ENCODE data around the gene HS1BP3. TPM values are rescaled to one million over a fixed set of nuclear protein-coding genes. Genes with fewer than 3 reads are reported as not detected.

HS1BP3 gene
- total RNA-seq, 1 experiment from 2014 or later: 12.1 TPM

DNA sequence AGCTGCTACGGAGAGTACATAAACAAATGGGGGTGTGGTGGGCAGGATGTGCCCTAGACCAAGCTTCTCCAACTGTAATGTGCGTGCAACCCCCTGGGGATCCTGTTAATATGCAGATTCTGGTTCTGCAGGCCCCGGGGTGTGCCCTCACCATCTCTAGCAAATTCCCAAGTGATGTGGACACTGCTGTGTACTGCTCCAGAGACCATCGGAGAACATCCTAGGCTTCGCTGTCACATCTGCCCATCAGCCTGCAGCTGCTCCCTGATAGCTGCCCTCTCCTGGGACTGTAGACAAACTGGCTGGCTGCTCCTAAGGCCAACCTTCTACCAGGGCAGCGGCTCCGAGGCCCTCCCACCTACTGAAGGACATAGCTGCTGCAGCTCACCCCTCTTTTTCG, 3.2 kb downstream of the HS1BP3 start:
- no peak for DNase-seq (ENCODE audit: low read depth)

DNA sequence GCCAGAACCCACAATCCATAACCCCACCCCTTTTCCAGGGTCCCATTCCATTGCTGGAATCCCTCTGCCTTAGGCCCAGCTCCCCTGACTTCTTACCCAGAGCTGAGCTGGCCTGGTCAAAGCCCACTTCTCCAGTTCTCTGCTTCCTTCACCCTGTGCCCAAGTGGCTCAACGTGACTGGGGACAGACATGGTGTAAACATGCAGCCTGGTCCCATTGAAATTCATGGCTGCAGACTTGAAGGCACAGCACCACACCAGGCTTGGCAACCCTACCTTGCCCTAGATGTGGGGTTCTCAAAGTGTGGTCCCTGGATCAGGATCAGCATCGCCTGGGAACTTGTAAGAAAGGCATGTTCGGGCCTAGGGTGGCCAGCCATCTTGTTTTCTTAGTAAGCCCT, 3.7 kb downstream of the HS1BP3 start:
- no peak for DNase-seq (ENCODE audit: low read depth)

DNA sequence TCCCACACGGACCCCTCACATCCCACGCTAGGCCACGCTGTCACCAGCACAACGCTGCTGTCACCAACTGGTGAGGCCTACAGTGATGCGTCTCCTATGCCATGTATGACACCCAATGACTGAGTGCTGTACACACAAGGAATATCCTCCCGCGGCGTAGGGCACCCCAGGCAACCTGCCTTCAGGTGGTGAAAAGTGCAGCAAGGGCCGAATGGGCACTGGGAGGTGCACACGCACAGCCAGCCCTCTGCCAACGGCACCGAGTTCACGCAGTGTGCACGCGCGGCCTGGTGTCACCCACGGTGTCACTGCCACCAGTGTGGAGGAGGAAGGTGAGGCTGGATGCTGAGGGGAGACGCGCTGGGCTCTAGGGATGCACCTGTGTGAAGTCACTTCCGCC, 4.5 kb downstream of the HS1BP3 start:
- no peak for DNase-seq (ENCODE audit: low read depth)

DNA sequence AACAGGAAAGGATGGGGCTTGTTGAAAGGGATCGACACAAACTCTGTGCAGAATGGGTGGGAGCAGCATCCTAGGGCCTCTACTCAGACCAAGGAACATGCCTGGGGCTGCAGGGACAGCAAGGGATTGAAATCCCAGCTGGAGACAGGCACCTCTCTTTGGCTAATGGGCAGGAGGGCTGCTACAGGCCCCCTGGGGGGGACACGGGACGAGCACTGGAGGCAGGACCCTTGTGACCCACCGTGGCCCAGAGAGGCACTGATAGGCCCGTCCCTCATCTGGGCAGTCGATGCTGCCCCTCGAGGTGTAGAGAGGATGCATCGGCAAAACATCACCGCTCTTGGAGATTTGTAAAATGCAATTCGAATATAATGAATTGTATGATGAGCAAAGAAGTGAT, 5.1 kb downstream of the HS1BP3 start:
- DNase-seq (ENCODE audit: low read depth): no peak

DNA sequence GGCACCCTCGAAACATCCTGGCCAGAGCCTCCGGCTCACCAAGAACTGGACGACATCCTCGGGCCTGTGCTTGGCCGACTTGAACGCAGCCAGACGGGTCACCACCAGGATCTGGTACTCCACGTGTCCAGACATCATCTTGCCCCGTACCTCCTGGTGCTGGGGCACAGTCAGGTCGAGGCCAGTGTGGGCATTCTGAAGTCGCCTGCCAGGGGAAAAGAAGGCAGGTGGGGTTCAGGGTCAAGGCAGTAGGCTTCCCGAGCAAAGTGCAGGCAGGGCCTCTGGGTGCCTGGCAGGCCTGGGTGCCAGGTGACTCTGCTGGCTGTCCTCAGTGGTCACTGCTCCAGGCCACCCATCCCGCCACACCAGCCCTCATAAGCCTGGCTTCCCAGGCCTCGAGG, 5.6 kb downstream of the HS1BP3 start:
- DNase-seq (ENCODE audit: low read depth): no peak

DNA sequence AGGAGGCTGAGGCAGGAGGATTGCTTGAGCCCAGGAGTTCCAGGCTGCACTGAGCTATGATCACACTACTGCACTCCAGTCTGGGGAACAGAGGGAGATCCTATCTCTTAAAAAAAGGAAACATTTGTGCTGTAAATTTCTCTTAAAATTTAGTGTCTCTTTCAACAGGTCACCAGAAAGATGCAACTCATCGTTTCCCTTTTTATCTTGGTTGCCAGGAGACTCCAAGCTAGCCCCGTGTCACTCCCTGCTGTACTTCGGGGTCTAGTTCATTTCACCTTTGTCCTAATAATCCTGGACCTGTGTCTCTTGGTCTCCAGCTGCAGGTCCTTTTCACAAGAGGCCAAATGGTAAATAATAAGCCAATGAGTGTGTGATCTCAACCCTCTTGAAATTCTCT, 7.1 kb downstream of the HS1BP3 start:
- DNase-seq (ENCODE audit: low read depth): no peak

DNA sequence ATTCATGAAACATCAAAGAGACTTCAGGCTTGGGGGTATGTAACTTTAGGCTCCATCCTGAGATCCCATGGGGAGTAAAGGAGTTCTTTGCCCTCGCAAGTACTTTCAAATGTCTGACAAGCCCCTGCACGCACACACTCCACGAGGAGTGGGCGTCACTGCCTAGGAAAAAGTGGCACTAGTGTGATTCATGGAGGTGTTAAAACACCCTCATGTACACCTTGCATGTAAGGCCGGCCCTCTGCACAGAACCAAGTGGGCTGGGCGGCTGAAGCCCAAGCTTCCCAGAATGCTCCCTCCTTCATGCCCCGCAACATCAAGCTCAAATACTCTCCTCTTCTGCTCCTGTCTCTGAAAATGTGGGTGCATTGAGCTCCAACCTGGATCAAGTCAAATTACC, 7.8 kb downstream of the HS1BP3 start:
- DNase-seq (ENCODE audit: low read depth): no peak

DNA sequence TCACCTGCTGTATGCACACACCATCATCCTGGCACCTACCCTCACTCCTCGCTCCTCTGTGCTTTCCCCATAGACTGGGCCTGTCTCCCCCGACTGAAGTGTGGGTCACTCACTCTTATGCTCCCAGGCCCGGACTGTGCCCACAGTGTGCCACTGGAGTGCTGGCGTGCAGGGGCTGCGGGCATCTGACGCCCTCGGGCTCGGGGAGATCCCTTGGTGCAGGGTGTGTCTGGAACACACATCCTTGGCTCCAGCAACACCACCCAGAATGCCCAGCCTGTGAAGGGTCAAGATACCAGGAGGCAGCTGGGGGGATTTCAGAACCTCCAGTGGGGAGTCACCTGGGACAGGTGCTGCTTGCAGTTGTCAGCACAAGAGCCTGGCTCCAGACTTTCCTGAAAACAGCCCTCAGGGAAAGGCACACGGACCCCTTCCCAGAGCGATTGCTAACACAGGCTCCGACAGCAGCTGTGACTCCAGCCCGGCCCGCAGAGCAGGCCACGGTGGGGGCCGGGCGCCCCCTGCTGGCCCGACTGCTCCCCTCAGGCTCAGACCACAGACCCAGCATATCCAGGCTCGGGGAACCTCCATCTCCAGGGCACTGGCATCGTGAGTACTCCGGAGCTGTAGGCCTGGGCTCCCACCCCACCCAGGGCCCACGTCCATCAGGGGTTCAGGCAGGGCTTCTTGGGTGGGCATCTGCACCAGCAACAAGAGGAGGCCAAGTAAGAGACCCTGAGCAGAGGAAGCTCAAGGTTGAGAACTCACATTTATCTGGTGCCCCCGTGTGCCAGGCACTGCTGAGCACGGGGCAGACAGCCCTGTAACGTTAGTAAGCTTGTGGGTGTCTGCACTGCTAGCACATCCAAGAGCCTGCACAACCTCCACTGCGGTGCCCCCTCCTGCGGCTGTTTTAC, 8.6 kb downstream of the HS1BP3 start:
- DNase-seq (ENCODE audit: low read depth): peak; percentile 60

DNA sequence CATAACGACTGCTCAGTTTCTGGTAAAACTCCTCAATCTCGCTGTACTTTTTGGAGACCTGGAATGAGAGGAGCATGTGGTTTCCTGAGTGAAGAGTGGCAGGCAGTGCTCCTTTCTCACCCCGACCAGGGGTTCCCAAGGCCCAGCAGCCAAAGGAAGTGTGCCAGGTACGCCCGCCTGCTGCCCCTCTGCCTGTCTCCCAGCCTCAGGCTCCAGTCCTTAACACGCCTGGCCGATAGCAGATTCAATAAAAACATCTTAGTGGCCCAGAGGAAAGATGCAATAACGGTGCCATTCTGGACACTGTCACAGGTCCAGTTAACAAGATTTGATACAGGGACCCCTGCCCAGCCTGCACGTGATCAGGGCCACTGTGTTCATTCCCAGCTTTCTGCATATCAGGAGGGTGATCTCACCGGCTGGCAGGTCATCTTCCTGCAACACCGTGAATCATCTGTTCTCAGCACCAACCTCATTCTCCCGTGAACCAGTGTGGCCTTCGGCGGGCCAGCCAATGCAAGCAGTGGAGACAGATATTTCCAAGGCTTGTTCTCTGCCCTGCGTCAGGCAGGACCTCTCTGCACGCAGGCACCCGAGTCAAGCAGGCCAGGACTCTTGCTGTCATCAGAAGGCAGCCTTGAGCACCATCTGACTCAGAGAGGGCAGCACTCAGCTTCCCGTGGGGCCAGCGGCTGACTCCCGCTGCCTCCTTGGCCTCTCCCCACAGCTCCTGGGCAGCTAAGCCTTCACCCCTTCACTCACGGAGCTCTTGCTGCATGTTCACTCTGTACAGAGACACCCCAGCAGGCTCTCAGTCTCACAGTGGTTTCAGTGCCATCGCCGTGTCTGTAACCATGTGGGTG, 9.5 kb downstream of the HS1BP3 start:
- DNase-seq (ENCODE audit: low read depth): peak; percentile 77

DNA sequence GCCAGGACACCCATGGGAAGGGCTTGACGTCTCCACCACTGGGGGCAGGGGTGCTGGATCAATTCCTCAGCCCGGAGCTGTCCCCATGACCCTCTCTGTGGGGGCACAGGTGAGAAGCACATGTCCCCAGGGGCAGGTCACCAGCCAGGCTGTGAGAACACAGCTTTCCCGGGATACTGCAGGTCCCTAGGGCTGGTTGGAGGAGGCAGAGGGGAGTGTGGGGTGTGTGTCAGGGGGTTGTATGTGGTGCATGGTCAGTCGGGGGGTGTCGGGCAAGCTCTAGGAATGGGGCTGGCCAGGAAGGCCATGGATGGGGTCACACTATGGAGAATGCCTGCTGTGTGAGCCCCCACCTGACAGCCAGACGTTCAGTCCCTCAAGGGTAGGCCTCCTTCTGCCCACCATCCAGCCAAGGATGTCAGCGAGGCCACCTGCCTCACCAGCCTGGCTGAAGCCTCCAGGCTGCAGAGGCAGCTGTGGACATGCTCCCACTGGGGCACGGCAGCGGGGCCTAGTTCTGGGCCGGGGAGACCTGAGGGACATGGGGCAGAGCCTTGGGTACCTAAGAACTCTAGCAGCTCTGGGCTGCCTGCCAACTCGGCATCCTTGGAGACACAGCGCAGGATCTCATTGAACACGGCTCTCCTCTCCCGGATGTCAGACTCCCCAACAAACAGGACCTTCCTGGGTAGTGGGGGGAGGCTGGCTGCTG, 10.3 kb downstream of the HS1BP3 start:
- DNase-seq (ENCODE audit: low read depth): no peak

DNA sequence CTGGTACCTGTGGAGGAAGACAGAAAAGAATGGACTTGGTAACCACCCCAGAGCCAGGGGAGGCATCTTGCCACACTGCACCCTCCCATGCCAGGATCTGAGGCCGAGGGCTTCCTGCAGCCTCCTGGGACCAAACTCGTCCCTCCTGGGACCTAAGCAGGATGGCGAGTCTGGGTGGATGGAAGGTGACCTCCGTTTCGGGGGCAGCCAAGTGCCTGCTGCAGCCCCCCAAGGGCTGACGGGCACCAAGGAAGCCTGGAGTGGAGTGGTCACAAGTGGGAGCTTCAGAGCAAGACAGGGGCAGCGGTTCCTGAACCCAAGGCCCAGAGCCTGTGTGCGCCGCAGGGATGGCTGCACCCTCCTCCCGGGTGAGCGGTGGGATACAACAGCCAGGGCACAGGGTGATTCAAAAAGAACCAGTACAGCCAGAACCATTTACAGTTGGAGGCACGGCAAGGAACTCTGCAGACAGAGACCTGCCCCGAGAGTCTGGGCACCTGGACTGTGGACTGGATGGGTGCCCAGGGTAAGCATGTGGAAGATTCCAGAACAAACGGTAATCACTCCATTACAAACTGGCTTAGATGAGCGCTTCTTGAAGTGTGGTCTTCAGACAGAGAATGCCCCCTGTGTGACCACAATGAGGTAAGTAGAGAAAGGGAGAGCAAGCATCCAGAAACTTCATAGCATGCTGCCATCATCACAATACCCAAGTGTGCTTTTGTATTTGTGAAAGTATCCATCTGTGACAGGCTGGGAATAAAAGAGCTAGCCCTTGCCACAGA, 12.1 kb downstream of the HS1BP3 start:
- DNase-seq (ENCODE audit: low read depth): no peak

DNA sequence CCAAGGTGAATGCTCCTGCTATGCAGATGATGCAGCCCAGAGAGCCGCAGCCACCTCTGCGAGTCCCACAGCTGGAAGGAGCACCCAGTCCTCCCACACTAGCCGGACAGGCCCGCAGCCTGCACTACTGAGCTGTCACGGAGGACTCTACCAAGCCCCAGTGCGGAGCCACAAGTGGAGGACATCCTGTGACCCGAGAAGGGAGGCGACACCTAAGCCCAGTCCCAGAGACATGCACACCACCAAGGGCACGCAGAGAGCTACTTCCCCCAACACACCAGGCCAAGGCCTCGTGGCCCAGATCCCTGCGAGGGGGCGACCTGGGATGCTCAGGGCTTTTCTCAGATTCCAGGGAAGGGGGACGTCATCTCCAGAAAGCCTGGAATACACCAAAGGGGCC, 12.9 kb downstream of the HS1BP3 start:
- DNase-seq (ENCODE audit: low read depth): no peak

DNA sequence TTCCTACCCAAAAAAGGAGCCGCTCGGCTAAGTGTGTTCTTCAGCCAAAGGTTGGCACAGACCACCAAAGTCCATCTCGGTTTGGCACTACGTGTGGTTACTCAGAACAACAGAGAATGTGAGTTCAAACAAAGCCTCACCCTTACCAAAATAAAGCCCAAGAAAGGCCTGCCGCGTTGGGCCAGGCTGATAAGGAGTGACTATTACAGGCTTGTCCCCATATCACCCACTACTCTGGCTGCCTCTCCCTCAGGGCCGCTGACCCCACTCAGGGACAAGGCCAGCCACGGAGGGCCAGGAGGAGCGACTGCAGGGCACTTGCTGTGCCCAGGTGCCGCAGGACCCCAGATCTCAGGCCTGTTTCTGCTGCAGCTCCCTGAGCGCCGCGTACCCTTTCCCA, 13.8 kb downstream of the HS1BP3 start:
- peak; percentile 22 for DNase-seq (ENCODE audit: low read depth)

DNA sequence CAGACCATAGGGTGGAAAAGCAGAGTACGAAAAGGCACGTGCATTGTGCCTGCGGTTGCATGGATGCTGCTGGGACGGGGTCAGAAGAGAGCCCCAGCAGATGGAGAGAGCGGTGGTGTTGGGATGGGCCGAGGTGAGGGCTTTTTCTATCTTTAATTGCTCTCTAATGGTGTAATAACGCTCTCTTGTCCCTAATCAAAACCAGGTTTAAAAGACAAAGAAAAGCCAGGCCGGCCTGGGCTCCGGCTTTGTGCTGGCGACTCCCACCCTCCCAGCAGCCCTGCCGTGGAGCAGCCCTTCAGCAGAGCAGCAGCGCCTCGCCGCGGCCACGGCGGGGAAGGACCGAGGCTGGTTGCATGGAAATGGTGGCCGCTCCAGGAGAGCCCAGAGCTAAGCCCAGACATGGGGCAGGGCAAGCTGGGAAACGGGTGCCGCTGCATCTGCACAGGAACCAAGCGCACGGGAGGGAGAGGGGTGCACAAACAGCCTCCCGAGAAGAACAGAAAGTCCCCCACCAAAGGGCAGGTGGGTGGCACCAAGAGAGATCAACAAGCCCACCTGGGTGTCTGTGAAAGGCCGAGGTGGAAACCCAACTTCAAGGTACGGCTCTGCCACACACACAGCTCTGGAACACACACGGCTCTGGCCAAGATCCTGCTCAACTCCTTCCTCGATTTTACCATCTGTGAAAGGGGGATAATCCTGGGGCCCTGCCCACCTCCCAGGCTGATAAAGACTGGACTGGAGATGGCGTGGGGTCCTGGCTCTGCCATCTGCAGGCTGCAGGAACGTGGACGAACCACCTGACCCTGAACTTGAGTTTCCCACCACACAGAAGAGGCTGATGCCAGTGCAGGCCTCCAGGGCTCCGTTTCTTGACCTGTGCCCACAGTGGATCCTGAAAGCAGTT, 15.0 kb downstream of the HS1BP3 start:
- peak; percentile 66 for DNase-seq (ENCODE audit: low read depth)

DNA sequence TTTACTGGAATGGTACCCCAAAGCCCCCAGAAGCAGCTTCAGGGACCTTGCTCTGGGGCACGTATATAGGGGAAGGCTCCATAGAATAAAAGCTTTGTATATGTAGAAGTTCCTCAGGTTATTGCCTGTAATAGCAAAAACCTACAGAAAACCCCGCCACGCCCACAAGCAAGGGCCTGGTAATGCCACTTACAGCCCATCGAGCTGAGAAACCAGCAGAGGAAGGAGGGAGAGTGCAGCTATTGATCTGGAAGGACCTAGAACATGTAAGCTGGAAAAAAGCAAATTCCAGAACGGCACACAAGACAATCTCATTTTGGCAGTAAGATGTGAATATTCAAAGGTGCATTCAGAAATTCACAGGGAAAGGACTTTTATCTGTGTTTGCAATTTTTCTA, 15.8 kb downstream of the HS1BP3 start:
- no peak for DNase-seq (ENCODE audit: low read depth)

DNA sequence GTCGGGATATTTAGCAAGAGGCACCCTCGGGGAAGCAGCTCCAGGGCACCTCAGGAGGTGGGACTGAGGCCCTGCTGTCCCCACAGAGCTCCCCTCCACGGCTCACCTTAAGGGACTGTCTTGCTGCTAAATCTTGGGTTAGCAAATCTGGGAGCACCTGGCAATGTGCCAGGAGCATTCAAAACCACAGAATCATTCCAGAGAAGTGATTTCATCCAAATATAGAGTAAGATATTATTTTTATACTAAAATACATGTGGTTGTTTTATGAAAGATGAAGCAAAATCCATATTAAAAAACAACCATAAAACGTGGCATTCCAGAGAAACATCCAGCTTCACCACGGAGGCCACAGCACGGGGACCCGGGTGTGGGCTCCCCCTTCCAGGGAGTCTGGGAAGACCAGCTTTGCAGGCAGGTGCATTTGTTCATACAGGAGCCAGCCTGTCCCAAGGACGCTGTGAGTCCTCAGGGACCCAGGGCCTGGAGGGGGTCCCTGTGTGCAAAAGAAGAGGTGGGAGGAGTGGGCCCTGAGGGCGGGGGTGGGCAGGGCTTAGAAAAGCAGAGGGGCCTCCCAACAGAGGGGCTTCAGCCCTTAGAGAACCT, 16.3 kb downstream of the HS1BP3 start:
- peak; percentile 65 for DNase-seq (ENCODE audit: low read depth)

DNA sequence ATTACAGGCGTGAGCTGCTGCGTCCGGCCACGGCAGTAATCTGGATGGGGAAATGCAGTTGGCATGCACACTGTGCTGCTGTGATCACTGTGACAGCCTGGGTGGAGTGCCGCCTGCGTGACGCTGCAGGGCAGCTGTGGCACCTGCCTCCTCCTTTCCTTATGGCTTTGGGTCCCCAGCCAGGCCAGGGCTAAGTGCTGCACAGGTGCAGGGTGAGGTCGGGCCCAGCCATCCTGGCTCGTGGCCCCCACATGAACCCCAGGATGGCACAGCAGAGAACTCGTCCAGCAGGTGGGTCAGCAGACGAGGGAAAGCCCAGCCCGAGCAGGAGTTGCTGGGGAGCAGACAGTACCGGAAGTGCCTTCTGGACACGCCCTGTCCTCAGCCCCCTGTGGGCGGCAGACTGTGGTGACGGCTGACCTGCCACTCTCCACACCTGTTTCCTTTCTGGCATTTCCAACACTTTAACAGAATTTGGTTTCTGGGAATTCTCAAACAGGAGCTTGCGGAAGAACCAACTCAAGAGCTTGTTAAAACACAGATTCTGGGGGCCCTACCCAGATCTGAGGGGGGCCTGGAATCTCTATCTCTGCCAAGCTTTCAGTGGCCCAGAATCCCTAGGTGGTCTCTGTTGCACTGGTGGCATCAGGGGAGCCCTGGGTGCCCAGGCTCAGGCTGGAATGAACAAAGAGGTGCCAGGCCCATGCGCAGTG, 16.9 kb downstream of the HS1BP3 start:
- no peak for DNase-seq (ENCODE audit: low read depth)

DNA sequence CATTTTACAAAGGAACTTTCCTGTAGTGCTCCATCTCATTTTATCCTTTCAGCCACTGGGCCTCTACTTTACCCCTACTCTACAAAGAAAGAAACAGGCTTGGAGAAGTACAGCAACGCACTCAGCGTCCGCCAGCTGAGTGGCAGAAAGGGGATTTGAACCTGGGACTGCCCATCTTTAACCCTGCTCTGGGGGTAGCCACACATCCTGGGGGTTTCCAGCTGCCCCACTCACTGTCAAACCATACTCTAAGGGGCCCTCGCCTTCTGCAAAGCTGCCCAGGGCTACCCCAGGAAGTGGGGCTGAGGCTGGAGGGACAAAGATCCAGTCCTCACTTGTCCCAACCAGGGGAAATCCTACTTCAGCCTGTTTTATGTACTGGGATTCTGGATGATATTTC, 17.9 kb downstream of the HS1BP3 start:
- no peak for DNase-seq (ENCODE audit: low read depth)

DNA sequence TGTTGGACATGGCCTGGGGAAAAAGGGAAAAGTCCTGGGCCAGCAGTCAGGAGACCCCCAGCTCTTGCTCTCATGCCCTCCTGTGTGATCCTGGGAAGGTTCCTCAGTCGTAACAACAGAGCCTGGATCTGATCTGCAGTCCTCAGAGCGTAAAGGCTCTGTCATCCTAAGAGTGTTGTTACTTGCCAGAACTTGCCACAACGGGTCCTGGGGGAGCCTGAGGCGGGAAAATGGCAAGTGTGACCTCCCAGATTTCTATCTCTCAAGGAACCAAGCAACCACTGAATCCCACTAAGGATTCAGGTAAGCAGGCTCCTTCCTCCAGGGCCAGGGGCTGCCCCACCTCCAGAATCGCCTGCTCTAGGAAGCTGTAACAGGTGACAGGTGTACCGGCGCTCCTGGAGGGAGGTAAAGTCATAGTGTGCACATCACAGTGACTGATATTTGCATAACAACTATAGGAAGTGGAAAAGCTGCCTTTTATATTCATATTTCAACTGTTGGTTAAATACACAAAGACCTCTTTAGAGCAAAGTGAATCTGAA, 18.4 kb downstream of the HS1BP3 start:
- DNase-seq (ENCODE audit: low read depth): no peak

Measured in M059J (cell line).